Spleen (tissue), 7 donors: ENCODE results near the gene CKLF.

Experiments used
- CTCF ChIP-seq, 11 experiments: fragments of 200-600 bp in 7 of 11; fragments of 450-650 bp in 4 of 11; sonication (generic) in 4 of 11; IDR thresholded peaks in 8 of 11; conservative IDR thresholded peaks in 3 of 11; 1 replicate in 7 of 11; 2 replicates in 4 of 11; pipeline versions ENCODE4 v1.4.0 to v1.8.0; 2016 to 2021; ENCODE audit warnings: antibody characterized with exemption in 11 of 11, inconsistent platforms in 4 of 11, mild to moderate bottlenecking in 1 of 11
- POLR2A ChIP-seq, 3 donors: fragments of 450-650 bp; IDR thresholded peaks; one replicate each; pipeline ENCODE4 v1.5.1; 2017; ENCODE audit warnings: antibody characterized with exemption in 3 of 3, mild to moderate bottlenecking in 1 of 3
- POLR2AphosphoS5 ChIP-seq, 3 donors: sonication (generic); formaldehyde crosslinking; IDR thresholded peaks; one replicate each; pipeline ENCODE4 v1.5.1; 2017; ENCODE audit warnings: antibody characterized with exemption in 3 of 3
- donor health status: DM: no; HTN: no; CAD: no; lungs with moderate emphysema.
- donor health status: DM: no; HTN: no; CAD: no.
- donor health status: DM: no; HTN: no; CAD: no.

- TF ChIP-seq CTCF (IDR thresholded peaks at IDR 0.05 in 8 of 11, conservative IDR thresholded peaks at IDR 0.05 in 3 of 11) (no peak), POLR2A (IDR thresholded peaks at IDR 0.05) (no peak), POLR2AphosphoS5 (IDR thresholded peaks at IDR 0.05) (peak in 1 of 3 donors; percentile 62)
Observed at GRCh38 chr16:66525396-66526180, 26.8 kb upstream of the CKLF start.
